Sigmoid colon (tissue), 7 donors: ENCODE measurements around the gene SLX4IP. TPM values are rescaled to one million over a fixed set of nuclear protein-coding genes. Genes with fewer than 3 reads are reported as not detected.

Experiments used
- DNase-seq: peaks from one replicate; pipeline ENCODE4 v3.0.0-alpha.2; 2019
- H3K27ac ChIP-seq, 4 donors: fragments of 200-600 bp; sonication (generic); one replicate each; pipeline ENCODE4 v1.5.1; 2016 to 2019; ENCODE audit warnings: mild to moderate bottlenecking in 1 of 4
- H3K27me3 ChIP-seq, 3 donors: fragments of 200-600 bp; sonication (generic); one replicate each; pipeline ENCODE4 v1.5.1; 2019; ENCODE audit warnings: mild to moderate bottlenecking in 1 of 3
- H3K36me3 ChIP-seq, 4 donors: fragments of 200-600 bp; sonication (generic); one replicate each; pipeline ENCODE4 v1.5.1; 2016 to 2019
- H3K4me1 ChIP-seq, 4 donors: fragments of 200-600 bp; sonication (generic); one replicate each; pipeline ENCODE4 v1.5.1; 2017 to 2019
- H3K4me3 ChIP-seq, 4 donors: fragments of 200-600 bp; sonication (generic); one replicate each; pipeline ENCODE4 v1.5.1; 2017 to 2019; ENCODE audit warnings: mild to moderate bottlenecking in 2 of 4, moderate library complexity in 1 of 4
- H3K9me3 ChIP-seq, 4 donors: fragments of 200-600 bp in 3 of 4; sonication (generic) in 3 of 4; one replicate each; pipeline versions ENCODE4 v1.5.1 to v1.6.1; 2013 to 2019
- CTCF ChIP-seq, 4 experiments: fragments of 450-650 bp in 3 of 4; fragments of 200-600 bp in 1 of 4; IDR thresholded peaks; one replicate each; pipeline ENCODE4 v1.5.1; 2016 to 2019; ENCODE audit warnings: antibody characterized with exemption in 4 of 4, mild to moderate bottlenecking in 3 of 4, moderate library complexity in 2 of 4
- EP300 ChIP-seq, 4 donors: sonication (generic); formaldehyde crosslinking; IDR thresholded peaks; one replicate each; pipeline ENCODE4 v1.6.1; 2017; ENCODE audit warnings: antibody characterized with exemption in 4 of 4
- POLR2A ChIP-seq, 2 donors: fragments of 450-650 bp; IDR thresholded peaks; one replicate each; pipeline ENCODE4 v1.6.1; 2016; ENCODE audit warnings: antibody characterized with exemption in 2 of 2, mild to moderate bottlenecking in 2 of 2, moderate library complexity in 2 of 2
- POLR2AphosphoS5 ChIP-seq, 4 donors: sonication (generic); formaldehyde crosslinking; IDR thresholded peaks; one replicate each; pipeline ENCODE4 v1.6.1; 2017; ENCODE audit warnings: antibody characterized with exemption in 4 of 4
- WGBS, 2 donors: extraction: QIAGEN DNeasy Blood & Tissue Kit; methylation state at CpG; one replicate each; pipeline ENCODE4 v1.1.7; 2013; 5-methylcytosine and 5-hydroxymethylcytosine counted together
- intact Hi-C: fragments of 100-400 bp; cut with DNase I; formaldehyde crosslinking; loops from one replicate; pipeline ENCODE4 v1.15.1; 2023
- polyA plus RNA-seq, 3 donors: library from polyadenylated mRNA; stranded (reverse); fragments of 200-250 nt; gene quantifications; one replicate each; pipeline ENCODE4 v1.2.3, GENCODE V29; 2013
- total RNA-seq, 4 donors: library from RNA; depleted of rRNA; stranded (reverse); fragments of >200 nt; gene quantifications; one replicate each; pipeline ENCODE4 v1.1.0, GENCODE V29; 2016
- donor health status: healthy with polysubstance abuse.
- donor health status: Bipolar disorder and iron deficiency.
- donor health status: healthy.

SLX4IP gene
- total and polyA plus RNA-seq, 7 donors, result 1.2 to 4.2 (median 2.4) TPM

- Histone ChIP-seq H3K4me1 (no peaks in the 10 kb centered on the region), H3K9me3 (no peaks in the 10 kb centered on the region), H3K27me3 (no peaks in the 10 kb centered on the region), H3K36me3 (no peaks in the 10 kb centered on the region), H3K27ac (no peak overlapping the region), H3K4me3 (no peak overlapping the region)
- TF ChIP-seq POLR2A (IDR thresholded peaks at IDR 0.05) (no peak), POLR2AphosphoS5 (IDR thresholded peaks at IDR 0.05) (no peak), CTCF (IDR thresholded peaks at IDR 0.05) (no peak), EP300 (IDR thresholded peaks at IDR 0.05) (no peak)
- intact Hi-C loops, result no loop called here
- WGBS, 2 donors, result 91 to 95% methylated on average over 3 of the region's 3 CpGs
- DNase-seq, result no peak
These were observed 141.4 kb downstream of the SLX4IP start for GRCh38 chr20:10576411-10577090.

- no peaks in the 10 kb centered on the region for H3K36me3 ChIP-seq
- 93 to 94% methylated on average over 3 of the region's 3 CpGs for WGBS, 2 donors
- no peak for DNase-seq
- no peaks in the 10 kb centered on the region for H3K9me3 ChIP-seq
- no peaks in the 10 kb centered on the region for H3K27me3 ChIP-seq
- TF ChIP-seq POLR2A (IDR thresholded peaks at IDR 0.05), result no peak
- H3K27ac ChIP-seq, result no peak overlapping the region
- no peak overlapping the region for H3K4me3 ChIP-seq
- intact Hi-C loops, result no loop called here
- H3K4me1 ChIP-seq, result no peaks in the 10 kb centered on the region
These were observed 142.5 kb downstream of the SLX4IP start for GRCh38 chr20:10577648-10578047.

- Histone ChIP-seq H3K4me3 (no peak overlapping the region), H3K27me3 (no peaks in the 10 kb centered on the region), H3K27ac (no peak overlapping the region), H3K36me3 (no peaks in the 10 kb centered on the region), H3K4me1 (no peaks in the 10 kb centered on the region), H3K9me3 (no peaks in the 10 kb centered on the region)
- intact Hi-C loops, result no loop called here
- no peak for TF ChIP-seq EP300 (IDR thresholded peaks at IDR 0.05)
- TF ChIP-seq POLR2A (IDR thresholded peaks at IDR 0.05), result no peak
- no peak for TF ChIP-seq CTCF (IDR thresholded peaks at IDR 0.05)
- TF ChIP-seq POLR2AphosphoS5 (IDR thresholded peaks at IDR 0.05), result no peak
- DNase-seq, result no peak
- WGBS, 2 donors, result 37 to 42% methylated on average over 2 of the region's 2 CpGs
These were observed 143.5 kb downstream of the SLX4IP start for GRCh38 chr20:10578607-10579006.

GRCh38 chr20:10579942-10580341 is 144.8 kb downstream of the SLX4IP start:
- Histone ChIP-seq H3K9me3 (no peaks in the 10 kb centered on the region), H3K36me3 (no peaks in the 10 kb centered on the region), H3K27ac (no peak overlapping the region), H3K4me1 (peaks cover 0 to 5% (median 2%) of the 10 kb centered on the region in 4 donors), H3K27me3 (no peaks in the 10 kb centered on the region), H3K4me3 (no peak overlapping the region)
- no peak for DNase-seq
- TF ChIP-seq EP300 (IDR thresholded peaks at IDR 0.05), result no peak
- no peak for TF ChIP-seq CTCF (IDR thresholded peaks at IDR 0.05)
- TF ChIP-seq POLR2A (IDR thresholded peaks at IDR 0.05), result no peak
- no peak for TF ChIP-seq POLR2AphosphoS5 (IDR thresholded peaks at IDR 0.05)
- WGBS, 2 donors, result 99 to 100% methylated on average over 1 of the region's 1 CpG
- intact Hi-C loops, result no loop called here

- H3K27me3 ChIP-seq, result no peaks in the 10 kb centered on the region
- no peak overlapping the region for H3K27ac ChIP-seq
- intact Hi-C loops, result no loop called here
- DNase-seq, result no peak
- H3K9me3 ChIP-seq, result no peaks in the 10 kb centered on the region
- peaks cover 0 to 5% (median 2%) of the 10 kb centered on the region in 4 donors for H3K4me1 ChIP-seq
- 91 to 98% methylated on average over 2 of the region's 2 CpGs for WGBS, 2 donors
- no peaks in the 10 kb centered on the region for H3K36me3 ChIP-seq
- TF ChIP-seq POLR2AphosphoS5 (IDR thresholded peaks at IDR 0.05) (no peak), CTCF (IDR thresholded peaks at IDR 0.05) (no peak), POLR2A (IDR thresholded peaks at IDR 0.05) (no peak), EP300 (IDR thresholded peaks at IDR 0.05) (no peak)
- H3K4me3 ChIP-seq, result no peak overlapping the region
These were observed 145.6 kb downstream of the SLX4IP start for GRCh38 chr20:10580700-10581099.
